ENCODE data around the gene SH3BP1. TPM values are rescaled to one million over a fixed set of nuclear protein-coding genes. Genes with fewer than 3 reads are reported as not detected.

SH3BP1 gene
- total and polyA plus RNA-seq, 2 of the 13 experiments (the other 11 are each of a cell fraction or from before 2014, with no cell fraction given) = 8.4 to 18.5 TPM

DNA sequence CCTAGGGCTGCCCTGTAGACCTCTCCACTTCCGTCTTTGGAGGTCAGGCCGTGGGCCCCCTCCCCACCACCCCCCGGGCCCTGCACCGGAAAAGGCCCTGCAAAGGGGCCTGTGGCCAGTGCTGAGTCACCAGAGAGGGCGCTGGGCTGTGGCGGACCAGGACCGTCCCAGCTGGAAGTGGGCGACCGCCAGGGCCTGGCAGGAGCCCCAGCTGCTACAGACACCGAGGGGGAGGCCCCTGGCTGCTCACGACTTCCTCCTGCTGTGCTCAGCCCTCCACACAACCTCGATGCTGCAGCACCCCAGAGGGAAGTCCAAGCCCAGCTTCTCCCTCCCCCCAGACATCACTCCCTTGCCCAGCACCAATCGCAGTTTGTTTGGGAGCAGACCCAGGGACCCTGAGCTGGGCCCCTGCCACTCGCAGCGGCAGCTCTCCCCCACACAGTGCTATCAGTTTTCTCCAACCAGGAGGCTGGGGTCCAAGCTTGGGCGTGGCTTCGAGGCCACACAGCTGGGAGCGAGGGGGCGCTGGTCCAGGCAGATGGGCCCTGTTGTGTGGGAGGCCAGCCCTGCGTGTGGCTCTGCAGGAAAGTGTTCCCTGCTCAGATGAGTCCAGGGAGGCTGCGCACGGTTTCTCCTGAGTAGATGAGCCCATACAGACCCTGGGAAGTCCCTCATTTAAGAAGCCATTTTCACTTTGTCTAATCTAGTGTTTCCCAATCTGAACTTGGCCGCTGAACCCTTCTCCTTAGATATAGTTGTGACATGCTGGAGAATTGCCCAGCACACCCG is 5.6 kb upstream of the SH3BP1 start (continued):
- no peak for TF ChIP-seq RFX5 (IDR thresholded peaks at IDR 0.05; ENCODE audit: low read depth, low read length)
- TF ChIP-seq, protein P1, sequence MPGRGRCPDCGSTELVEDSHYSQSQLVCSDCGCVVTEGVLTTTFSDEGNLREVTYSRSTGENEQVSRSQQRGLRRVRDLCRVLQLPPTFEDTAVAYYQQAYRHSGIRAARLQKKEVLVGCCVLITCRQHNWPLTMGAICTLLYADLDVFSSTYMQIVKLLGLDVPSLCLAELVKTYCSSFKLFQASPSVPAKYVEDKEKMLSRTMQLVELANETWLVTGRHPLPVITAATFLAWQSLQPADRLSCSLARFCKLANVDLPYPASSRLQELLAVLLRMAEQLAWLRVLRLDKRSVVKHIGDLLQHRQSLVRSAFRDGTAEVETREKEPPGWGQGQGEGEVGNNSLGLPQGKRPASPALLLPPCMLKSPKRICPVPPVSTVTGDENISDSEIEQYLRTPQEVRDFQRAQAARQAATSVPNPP (CRISPR knock-in tag; IDR thresholded peaks at IDR 0.05) = 0 out of 2 replicates have a peak, but pooled peaks have one; percentile 50
- TF ChIP-seq FOXC1 (CRISPR knock-in tag; IDR thresholded peaks at IDR 0.05; ENCODE audit: borderline replicate concordance) = no peak
- TF ChIP-seq ZFP62 (CRISPR knock-in tag; IDR thresholded peaks at IDR 0.05) = no peak
- TF ChIP-seq ZNF746 (CRISPR knock-in tag; IDR thresholded peaks at IDR 0.05) = peak; percentile 78; the same call in 1 of the 2 replicates
- peak; percentile 56; the same call in 1 of the 2 replicates for TF ChIP-seq SP5 (CRISPR knock-in tag; IDR thresholded peaks at IDR 0.05; ENCODE audit: borderline replicate concordance, low read depth)
- TF ChIP-seq ERF (CRISPR knock-in tag; IDR thresholded peaks at IDR 0.05) = no peak
- peak; percentile 33; the same call in 1 of the 2 replicates for TF ChIP-seq ZNF230 (CRISPR knock-in tag; IDR thresholded peaks at IDR 0.05)
- TF ChIP-seq ZNF772 (CRISPR knock-in tag; IDR thresholded peaks at IDR 0.05) = peak; percentile 61
- TF ChIP-seq, protein P2, sequence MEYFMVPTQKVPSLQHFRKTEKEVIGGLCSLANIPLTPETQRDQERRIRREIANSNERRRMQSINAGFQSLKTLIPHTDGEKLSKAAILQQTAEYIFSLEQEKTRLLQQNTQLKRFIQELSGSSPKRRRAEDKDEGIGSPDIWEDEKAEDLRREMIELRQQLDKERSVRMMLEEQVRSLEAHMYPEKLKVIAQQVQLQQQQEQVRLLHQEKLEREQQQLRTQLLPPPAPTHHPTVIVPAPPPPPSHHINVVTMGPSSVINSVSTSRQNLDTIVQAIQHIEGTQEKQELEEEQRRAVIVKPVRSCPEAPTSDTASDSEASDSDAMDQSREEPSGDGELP (IDR thresholded peaks at IDR 0.05; ENCODE audit: borderline replicate concordance, low read depth) = peak; percentile 90
- TF ChIP-seq ZNF253 (CRISPR knock-in tag; IDR thresholded peaks at IDR 0.05; ENCODE audit: borderline replicate concordance) = no peak
- TF ChIP-seq NCOA5 (CRISPR knock-in tag; IDR thresholded peaks at IDR 0.05) = no peak
- TF ChIP-seq, protein P3, sequence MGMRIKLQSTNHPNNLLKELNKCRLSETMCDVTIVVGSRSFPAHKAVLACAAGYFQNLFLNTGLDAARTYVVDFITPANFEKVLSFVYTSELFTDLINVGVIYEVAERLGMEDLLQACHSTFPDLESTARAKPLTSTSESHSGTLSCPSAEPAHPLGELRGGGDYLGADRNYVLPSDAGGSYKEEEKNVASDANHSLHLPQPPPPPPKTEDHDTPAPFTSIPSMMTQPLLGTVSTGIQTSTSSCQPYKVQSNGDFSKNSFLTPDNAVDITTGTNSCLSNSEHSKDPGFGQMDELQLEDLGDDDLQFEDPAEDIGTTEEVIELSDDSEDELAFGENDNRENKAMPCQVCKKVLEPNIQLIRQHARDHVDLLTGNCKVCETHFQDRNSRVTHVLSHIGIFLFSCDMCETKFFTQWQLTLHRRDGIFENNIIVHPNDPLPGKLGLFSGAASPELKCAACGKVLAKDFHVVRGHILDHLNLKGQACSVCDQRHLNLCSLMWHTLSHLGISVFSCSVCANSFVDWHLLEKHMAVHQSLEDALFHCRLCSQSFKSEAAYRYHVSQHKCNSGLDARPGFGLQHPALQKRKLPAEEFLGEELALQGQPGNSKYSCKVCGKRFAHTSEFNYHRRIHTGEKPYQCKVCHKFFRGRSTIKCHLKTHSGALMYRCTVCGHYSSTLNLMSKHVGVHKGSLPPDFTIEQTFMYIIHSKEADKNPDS (CRISPR knock-in tag; IDR thresholded peaks at IDR 0.05) = no peak
- TF ChIP-seq ZNF546 (CRISPR knock-in tag; conservative IDR thresholded peaks at IDR 0.05) = peak; percentile 53; the same call in 1 of the 2 replicates
- TF ChIP-seq, protein P4, sequence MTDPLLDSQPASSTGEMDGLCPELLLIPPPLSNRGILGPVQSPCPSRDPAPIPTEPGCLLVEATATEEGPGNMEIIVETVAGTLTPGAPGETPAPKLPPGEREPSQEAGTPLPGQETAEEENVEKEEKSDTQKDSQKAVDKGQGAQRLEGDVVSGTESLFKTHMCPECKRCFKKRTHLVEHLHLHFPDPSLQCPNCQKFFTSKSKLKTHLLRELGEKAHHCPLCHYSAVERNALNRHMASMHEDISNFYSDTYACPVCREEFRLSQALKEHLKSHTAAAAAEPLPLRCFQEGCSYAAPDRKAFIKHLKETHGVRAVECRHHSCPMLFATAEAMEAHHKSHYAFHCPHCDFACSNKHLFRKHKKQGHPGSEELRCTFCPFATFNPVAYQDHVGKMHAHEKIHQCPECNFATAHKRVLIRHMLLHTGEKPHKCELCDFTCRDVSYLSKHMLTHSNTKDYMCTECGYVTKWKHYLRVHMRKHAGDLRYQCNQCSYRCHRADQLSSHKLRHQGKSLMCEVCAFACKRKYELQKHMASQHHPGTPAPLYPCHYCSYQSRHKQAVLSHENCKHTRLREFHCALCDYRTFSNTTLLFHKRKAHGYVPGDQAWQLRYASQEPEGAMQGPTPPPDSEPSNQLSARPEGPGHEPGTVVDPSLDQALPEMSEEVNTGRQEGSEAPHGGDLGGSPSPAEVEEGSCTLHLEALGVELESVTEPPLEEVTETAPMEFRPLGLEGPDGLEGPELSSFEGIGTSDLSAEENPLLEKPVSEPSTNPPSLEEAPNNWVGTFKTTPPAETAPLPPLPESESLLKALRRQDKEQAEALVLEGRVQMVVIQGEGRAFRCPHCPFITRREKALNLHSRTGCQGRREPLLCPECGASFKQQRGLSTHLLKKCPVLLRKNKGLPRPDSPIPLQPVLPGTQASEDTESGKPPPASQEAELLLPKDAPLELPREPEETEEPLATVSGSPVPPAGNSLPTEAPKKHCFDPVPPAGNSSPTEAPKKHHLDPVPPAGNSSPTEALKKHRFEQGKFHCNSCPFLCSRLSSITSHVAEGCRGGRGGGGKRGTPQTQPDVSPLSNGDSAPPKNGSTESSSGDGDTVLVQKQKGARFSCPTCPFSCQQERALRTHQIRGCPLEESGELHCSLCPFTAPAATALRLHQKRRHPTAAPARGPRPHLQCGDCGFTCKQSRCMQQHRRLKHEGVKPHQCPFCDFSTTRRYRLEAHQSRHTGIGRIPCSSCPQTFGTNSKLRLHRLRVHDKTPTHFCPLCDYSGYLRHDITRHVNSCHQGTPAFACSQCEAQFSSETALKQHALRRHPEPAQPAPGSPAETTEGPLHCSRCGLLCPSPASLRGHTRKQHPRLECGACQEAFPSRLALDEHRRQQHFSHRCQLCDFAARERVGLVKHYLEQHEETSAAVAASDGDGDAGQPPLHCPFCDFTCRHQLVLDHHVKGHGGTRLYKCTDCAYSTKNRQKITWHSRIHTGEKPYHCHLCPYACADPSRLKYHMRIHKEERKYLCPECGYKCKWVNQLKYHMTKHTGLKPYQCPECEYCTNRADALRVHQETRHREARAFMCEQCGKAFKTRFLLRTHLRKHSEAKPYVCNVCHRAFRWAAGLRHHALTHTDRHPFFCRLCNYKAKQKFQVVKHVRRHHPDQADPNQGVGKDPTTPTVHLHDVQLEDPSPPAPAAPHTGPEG (CRISPR knock-in tag; IDR thresholded peaks at IDR 0.05) = no peak; the same call in 1 of the 2 replicates
- TF ChIP-seq PHF8 (CRISPR knock-in tag; IDR thresholded peaks at IDR 0.05) = peak; percentile 25
- no peak for TF ChIP-seq ZNF235 (CRISPR knock-in tag; IDR thresholded peaks at IDR 0.05; ENCODE audit: borderline replicate concordance)

All from HepG2 (cell line).